Cardiac muscle cell (in vitro differentiated cells and primary cell): ENCODE measurements around the gene NTMT1. TPM values are rescaled to one million over a fixed set of nuclear protein-coding genes. Genes with fewer than 3 reads are reported as not detected.

Experiments
- DNase-seq, 2 donors: peaks; one replicate each; pipeline versions ENCODE4 v3.0.0 to v3.0.0-alpha.2; 2010 to 2017; ENCODE audit warnings: low read depth in 1 of 2, low spot score in 1 of 2
- H3K27ac ChIP-seq: fragments of 200-600 bp; sonication (generic); 2 replicates; pipeline ENCODE4 v1.5.1; 2016
- H3K27me3 ChIP-seq: fragments of 200-600 bp; sonication (generic); 2 replicates; pipeline ENCODE4 v1.6.0; 2016; ENCODE audit warnings: control low read depth
- H3K36me3 ChIP-seq: fragments of 200-600 bp; sonication (generic); 2 replicates; pipeline ENCODE4 v1.5.1; 2016; ENCODE audit warnings: control low read depth
- H3K4me1 ChIP-seq: fragments of 200-600 bp; sonication (generic); 2 replicates; pipeline ENCODE4 v1.8.1; 2017; ENCODE audit warnings: low read depth, mild to moderate bottlenecking, mixed run types
- H3K4me3 ChIP-seq: fragments of 200-600 bp; sonication (generic); 2 replicates; pipeline ENCODE4 v1.5.1; 2016; ENCODE audit warnings: mild to moderate bottlenecking
- H3K9me3 ChIP-seq: fragments of 200-600 bp; sonication (generic); 2 replicates; pipeline ENCODE4 v1.5.1; 2017; ENCODE audit warnings: low read depth, mild to moderate bottlenecking, control low read depth
- polyA plus RNA-seq: library from polyadenylated mRNA; unstranded; fragments of >200 nt; fragmentation: Nextera tagmentation; extraction: Ambion mirVana; gene quantifications from 2 replicates; pipeline ENCODE4 v1.2.1, GENCODE V29; 2016
- total RNA-seq: library from RNA; depleted of rRNA; stranded (reverse); fragments of >200 nt; gene quantifications from 2 replicates; pipeline ENCODE4 v1.2.3, GENCODE V29; 2016
- TF ChIP-seq, protein P1 (sequence below): IDR thresholded peaks from 2 replicates; pipeline ENCODE4 v1.5.1; 2012; ENCODE audit warnings: low read depth, mild to moderate bottlenecking, low read length

NTMT1 gene
- total and polyA plus RNA-seq, 2 experiments from 2014 or later, result 35.2 to 77.6 TPM

GRCh38 chr9:129677456-129677855 is 51.5 kb downstream of the NTMT1 start:
- H3K4me1 ChIP-seq, result peaks cover 7% of the 10 kb centered on the region
- no peaks in the 10 kb centered on the region for H3K27me3 ChIP-seq
- no peak overlapping the region for H3K4me3 ChIP-seq
- no peaks in the 10 kb centered on the region for H3K9me3 ChIP-seq
- DNase-seq, result no peak
- H3K27ac ChIP-seq, result no peak overlapping the region
- H3K36me3 ChIP-seq, result no peaks in the 10 kb centered on the region
- TF ChIP-seq, protein P1, sequence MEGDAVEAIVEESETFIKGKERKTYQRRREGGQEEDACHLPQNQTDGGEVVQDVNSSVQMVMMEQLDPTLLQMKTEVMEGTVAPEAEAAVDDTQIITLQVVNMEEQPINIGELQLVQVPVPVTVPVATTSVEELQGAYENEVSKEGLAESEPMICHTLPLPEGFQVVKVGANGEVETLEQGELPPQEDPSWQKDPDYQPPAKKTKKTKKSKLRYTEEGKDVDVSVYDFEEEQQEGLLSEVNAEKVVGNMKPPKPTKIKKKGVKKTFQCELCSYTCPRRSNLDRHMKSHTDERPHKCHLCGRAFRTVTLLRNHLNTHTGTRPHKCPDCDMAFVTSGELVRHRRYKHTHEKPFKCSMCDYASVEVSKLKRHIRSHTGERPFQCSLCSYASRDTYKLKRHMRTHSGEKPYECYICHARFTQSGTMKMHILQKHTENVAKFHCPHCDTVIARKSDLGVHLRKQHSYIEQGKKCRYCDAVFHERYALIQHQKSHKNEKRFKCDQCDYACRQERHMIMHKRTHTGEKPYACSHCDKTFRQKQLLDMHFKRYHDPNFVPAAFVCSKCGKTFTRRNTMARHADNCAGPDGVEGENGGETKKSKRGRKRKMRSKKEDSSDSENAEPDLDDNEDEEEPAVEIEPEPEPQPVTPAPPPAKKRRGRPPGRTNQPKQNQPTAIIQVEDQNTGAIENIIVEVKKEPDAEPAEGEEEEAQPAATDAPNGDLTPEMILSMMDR, result no peak

DNA sequence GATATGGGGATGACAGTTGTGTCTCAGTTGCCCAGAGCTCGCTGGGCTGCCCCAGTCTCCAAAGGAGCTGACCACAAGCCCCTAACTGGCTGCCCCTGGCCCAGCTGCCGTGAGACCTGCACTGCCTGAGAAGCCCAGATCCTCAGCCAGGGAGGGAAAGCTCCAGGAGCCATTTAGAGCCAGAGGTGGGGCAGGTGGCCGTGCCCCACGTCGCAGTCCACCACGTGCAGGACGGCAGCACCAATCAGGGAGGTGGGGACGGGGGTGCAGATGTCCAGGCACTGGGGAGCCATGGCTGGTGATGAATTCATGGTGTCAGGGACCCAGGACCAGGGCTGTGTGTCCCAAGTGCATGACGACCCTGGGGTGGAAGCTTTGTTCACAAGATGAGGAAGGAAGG is 52.9 kb downstream of the NTMT1 start:
- Histone ChIP-seq H3K4me3 (no peak overlapping the region), H3K27me3 (no peaks in the 10 kb centered on the region), H3K36me3 (no peaks in the 10 kb centered on the region), H3K9me3 (no peaks in the 10 kb centered on the region), H3K4me1 (peaks cover 7% of the 10 kb centered on the region), H3K27ac (no peak overlapping the region)
- no peak for DNase-seq
- TF ChIP-seq, protein P1, result no peak

DNA sequence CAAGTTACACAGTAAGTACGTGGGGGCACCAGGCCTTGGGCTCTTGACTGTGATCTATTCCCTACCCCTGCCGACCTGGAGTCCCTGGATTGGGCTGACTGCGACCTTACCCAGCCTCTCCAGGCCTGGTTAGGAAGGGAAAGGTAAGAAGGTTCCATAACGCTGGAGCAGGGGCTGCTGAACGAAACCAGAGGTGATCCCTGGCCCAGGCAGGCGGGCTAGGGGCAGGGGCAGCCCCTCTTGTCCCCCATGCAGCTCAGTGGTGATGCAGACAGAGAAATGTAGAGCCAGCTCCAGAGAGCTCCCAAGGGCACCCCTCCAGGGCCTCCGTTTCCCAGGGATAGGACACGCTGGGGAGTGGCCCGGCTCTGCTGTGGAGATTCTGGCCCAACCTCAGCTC is 53.6 kb downstream of the NTMT1 start:
- DNase-seq, result no peak
- TF ChIP-seq, protein P1, result no peak
- Histone ChIP-seq H3K27me3 (no peaks in the 10 kb centered on the region), H3K4me3 (no peak overlapping the region), H3K27ac (no peak overlapping the region), H3K4me1 (peaks cover 7% of the 10 kb centered on the region), H3K36me3 (no peaks in the 10 kb centered on the region), H3K9me3 (no peaks in the 10 kb centered on the region)

GRCh38 chr9:129681924-129682323 is 56.0 kb downstream of the NTMT1 start:
- Histone ChIP-seq H3K27ac (no peak overlapping the region), H3K36me3 (no peaks in the 10 kb centered on the region), H3K4me3 (no peak overlapping the region), H3K27me3 (no peaks in the 10 kb centered on the region), H3K4me1 (peaks cover 7% of the 10 kb centered on the region), H3K9me3 (no peaks in the 10 kb centered on the region)
- TF ChIP-seq, protein P1, result no peak
- no peak for DNase-seq

- no peak overlapping the region for H3K27ac ChIP-seq
- no peaks in the 10 kb centered on the region for H3K36me3 ChIP-seq
- H3K4me3 ChIP-seq, result no peak overlapping the region
- H3K27me3 ChIP-seq, result no peaks in the 10 kb centered on the region
- H3K9me3 ChIP-seq, result no peaks in the 10 kb centered on the region
- H3K4me1 ChIP-seq, result peaks cover 7% of the 10 kb centered on the region
- DNase-seq, result no peak
- TF ChIP-seq, protein P1, result no peak
Measured at GRCh38 chr9:129682381-129682780, 56.4 kb downstream of the NTMT1 start.

- Histone ChIP-seq H3K36me3 (no peaks in the 10 kb centered on the region), H3K27ac (no peak overlapping the region), H3K9me3 (no peaks in the 10 kb centered on the region), H3K4me1 (no peaks in the 10 kb centered on the region), H3K27me3 (no peaks in the 10 kb centered on the region), H3K4me3 (no peak overlapping the region)
- DNase-seq, result no peak
- TF ChIP-seq, protein P1, result no peak
Measured at GRCh38 chr9:129685220-129685932, 59.4 kb downstream of the NTMT1 start.
